CD4-positive, alpha-beta T cell treated with Interleukin-10 for 1 hour (primary cell): ENCODE data around the gene RAPGEF4.

Source experiments
- DNase-seq: peaks from one replicate; pipeline ENCODE4 v3.0.0-alpha.2; 2020

The RAPGEF4 gene

DNA sequence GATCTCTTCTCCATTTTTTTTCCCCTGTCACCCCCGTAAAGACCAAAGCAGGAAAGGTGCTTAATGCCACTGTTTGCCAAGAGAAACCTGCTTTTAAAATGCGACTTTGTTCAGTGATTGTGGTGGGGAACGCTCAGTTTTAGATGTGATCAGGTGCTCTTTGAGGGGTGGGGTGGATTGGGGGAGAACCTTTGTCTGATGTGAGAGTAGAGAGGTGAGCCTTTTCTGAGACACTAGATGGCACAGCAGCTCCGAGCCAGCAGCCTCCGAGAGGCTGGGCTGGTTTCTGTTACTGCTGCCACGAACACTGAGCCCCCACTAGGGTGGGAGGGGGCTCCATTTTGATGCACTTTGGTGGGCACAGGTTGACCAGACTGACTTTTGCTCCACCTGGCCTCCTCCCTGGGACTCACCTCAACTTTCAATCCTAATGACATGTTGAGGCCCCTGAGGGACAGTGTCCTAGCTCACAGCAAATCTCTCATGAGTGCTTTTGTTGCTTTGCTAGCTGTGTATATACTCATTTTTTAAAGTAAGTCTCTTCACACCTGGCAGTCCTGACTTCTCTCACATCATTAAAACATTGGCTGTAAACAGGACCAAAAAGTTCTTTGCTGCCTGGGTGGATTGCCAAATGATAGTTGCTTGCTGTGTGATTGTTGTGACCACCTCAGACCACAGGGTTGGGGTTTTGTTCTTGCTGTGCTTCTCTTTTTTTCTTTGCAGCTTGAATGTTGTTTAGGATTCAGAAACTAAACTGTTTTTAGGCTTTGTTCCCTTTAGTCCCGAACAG lies 241.8 kb downstream of the RAPGEF4 start:
- no peak for DNase-seq

GRCh38 chr2:172978063-172978383 lies 242.4 kb downstream of the RAPGEF4 start:
- no peak for DNase-seq

DNA sequence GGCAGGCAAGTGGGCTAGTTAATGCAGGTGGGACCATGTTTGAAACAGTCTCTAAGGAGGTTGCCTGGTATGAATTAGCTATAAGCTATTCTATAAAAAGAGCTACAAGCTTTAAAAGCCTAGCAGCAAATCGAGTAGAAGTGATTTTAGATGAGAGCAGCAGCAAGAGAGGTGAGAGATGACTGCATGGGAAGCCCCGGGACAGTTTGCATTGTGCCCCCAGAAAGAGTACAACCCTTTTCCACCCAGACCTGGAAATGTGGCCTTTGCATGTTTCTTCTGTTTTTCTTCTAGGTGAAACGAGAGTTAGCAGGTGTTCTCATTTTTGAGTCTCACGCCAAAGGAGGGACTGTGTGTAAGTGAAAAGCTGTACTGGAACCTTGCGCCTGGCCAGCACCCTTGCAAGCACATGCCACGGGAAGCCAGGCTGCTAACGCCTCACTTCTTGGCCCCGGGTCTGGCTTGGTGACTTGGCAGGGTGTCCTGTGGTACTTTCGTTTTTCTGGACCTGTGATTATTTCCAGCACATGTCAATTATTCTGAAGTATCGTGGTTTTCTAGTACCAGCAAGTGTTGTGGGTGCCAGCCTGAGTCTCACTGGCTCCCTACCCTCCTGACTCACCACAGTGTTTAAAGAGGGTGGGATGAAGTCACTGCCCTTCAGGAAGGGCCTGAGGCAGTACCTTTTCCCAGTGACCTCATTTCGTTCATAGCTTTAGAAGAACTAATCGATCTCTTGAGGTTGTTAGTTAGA lies 249.7 kb downstream of the RAPGEF4 start:
- no peak for DNase-seq

DNA sequence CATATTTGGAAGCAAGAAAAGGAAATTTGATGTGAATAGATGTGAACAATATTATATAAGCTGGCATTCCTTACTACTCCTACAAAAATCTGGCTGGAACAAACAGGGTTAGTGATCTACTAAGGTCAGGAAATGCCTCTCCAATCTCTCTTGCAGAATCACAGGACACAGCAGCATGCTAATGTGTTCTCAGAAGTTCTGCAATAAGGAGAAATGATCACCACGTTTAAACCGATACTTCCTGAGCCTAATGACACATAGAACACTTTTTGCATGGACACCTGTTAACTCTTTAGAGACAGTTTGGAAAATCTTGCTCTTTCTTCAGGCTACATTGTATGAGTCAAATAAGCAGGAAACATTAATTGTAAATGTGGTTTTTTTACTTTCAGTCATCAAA lies 250.4 kb downstream of the RAPGEF4 start:
- no peak for DNase-seq

GRCh38 chr2:172988728-172989127 lies 253.1 kb downstream of the RAPGEF4 start:
- no peak for DNase-seq

- no peak for DNase-seq
Observed at GRCh38 chr2:172991031-172991430, 255.4 kb downstream of the RAPGEF4 start.

DNA sequence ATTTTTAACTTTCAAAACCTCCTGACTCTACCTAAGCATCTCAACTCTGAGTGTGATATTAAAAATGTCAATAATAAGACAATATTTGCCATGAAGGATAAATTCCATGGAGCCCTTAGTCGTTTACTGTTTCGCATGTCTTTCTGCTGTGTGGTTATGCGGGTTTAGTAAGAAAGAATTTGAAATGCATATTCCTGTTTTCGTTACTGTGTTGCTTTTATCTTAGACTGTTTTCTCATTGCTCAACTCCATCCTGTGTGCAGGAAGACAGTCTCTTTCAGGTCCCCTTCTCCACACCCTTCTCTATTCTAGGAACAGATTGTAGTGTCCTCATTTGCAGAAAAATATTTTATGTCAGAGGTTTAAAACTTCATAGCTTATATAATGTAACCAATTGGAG lies 257.5 kb downstream of the RAPGEF4 start:
- DNase-seq: no peak

DNA sequence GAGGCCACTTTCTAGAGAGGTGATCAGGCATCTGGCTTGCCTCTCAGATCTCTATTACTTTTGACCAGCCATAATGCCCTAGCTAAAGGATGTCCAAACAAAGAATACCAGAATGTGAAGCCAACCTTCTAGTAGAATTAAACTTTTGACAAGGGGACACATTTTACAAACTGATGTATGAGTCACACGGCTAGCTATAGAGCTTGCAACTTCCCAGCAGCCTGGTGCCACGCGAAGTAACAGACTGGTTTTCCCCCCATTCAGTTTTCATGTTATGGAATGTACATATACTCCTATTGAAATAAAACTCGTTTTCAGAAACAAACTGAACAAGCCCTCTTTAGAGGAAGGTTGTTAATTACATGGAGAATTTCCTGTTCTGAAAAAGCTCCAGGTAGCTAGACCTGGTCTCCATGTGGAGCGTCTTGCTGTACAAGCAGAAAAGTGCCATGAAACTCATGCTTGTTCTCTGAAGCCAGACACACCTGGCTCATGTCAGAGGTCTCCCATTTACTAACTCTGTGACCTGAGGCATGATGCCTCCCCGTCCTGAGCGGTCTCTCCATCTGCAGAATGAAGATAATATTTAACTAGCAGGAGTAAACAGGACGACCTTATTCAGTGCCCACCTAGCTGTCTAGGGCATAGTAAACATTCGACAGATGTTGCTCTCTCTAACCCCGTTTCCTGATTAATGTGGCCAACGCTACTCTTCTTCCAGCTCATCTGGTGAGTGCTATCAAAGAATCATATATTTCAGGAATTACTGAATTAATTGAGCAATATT lies 258.5 kb downstream of the RAPGEF4 start:
- DNase-seq: no peak

- DNase-seq: no peak
Observed at GRCh38 chr2:172994864-172995263, 259.2 kb downstream of the RAPGEF4 start.

DNA sequence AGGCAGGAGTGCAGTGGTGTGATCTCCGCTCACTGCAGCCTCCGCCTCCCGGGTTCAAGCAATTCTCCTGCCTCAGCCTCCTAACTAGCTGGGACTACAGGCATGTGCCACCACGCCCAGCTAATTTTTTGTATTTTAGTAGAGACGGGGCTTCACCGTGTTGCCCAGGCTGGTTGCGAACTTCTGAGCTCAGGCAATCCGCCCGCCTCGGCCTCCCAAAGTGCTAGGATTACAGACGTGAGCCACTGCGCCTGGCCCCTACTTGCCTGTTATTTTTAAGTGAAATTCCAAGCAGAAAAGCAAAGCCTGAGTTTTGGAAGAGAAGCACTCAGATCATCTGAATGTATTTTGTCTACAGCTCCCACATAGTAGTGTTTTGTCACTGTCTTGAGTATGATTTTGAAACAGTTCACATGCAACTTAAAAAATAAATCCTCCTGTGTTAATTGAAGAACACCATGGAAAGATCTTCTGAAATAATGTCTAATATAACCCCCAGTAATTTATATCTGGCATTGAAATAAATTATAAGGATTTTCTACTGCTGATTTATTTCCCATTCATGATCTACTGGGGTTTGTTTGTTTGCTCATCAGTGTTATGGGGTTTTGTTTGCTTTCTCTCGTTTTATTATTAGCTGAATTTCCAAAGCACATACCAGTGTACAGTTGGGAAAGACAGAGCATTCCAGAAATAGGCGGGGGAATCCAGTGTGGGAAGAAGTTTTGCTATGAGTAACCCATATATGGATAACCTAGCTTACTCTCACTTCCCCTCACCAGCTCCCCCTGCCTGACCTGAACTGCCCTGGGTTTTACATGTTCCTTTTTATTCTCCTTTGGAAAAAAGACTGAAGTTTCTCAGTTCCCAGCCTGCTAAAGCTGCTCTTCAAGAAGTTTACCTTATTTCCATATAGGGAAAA lies 259.9 kb downstream of the RAPGEF4 start:
- DNase-seq: no peak

GRCh38 chr2:172996387-172996961 lies 260.8 kb downstream of the RAPGEF4 start:
- no peak for DNase-seq

GRCh38 chr2:172997031-172997430 lies 261.4 kb downstream of the RAPGEF4 start:
- no peak for DNase-seq

DNA sequence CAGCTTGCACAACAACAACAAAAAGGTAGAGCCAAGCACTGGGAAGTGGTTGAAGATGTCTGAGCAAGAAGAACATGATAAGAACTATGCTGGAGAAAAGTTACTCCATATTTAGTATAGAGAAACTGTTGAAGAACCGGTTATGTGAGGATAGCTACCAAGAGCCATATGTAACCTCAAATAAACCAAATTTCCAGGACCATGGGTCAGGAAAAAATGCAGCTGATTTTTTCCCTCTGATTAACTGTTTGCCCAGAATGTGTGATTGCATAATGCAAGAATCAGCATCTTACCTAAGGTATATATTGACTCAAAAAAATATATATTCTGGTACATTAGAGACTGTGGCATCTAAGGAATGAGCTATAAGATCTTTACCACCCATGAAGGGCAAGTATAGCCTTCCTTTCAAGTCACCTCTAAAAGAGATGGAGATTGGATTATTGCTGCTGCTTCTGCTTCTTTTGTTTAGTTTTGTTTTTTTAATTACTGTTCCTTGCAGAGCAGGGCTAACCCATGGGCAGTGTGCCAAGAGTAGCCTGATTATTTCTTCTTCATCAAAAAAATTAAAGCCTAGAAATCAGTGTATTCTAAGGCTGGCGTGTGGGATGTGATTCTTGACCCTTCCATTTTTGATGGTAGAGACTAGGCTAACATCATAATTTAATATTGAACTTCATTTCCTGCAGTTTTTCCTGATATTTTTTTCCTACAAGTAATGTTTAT lies 263.1 kb downstream of the RAPGEF4 start:
- DNase-seq: no peak

GRCh38 chr2:172999641-173000386 lies 264.2 kb downstream of the RAPGEF4 start:
- DNase-seq: no peak

- DNase-seq: no peak
Observed at GRCh38 chr2:173001664-173002604, 266.3 kb downstream of the RAPGEF4 start.

DNA sequence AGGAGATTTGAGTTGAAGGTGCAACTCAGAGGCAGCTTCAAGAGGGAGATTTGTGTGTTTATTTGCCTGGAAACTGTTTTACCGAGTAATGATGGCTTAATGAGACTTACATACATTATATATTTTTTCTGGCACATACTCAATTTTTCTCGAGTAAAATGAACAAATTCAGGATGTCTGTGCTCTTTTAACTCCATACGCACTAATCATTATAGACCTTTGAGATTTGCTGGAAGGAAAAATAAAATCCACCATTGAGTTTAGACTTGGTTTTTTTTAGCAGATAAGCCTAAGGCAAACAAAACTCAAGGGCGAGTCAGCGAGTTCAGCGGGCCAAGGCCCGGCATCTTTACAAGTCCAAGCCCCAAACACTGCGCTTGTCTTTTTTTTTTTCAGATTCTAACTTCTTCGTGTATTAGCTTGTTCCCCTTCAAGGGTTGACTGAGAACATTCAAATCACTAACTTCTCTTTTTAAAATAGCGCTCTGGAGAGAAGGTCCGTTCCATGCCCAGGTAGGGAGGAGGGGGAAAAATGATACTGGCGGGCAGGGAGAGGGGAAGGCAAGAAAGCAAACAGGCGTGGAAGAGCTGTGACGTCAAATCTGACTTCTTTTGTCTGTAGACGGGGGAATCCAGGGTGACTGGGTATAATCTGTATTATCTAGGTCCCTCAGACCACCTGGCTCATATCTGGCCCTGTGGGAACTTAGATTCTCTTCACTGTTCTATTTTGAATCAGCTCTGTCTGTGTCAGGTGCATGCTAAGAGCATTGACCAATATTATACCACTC lies 267.3 kb downstream of the RAPGEF4 start:
- DNase-seq: no peak

DNA sequence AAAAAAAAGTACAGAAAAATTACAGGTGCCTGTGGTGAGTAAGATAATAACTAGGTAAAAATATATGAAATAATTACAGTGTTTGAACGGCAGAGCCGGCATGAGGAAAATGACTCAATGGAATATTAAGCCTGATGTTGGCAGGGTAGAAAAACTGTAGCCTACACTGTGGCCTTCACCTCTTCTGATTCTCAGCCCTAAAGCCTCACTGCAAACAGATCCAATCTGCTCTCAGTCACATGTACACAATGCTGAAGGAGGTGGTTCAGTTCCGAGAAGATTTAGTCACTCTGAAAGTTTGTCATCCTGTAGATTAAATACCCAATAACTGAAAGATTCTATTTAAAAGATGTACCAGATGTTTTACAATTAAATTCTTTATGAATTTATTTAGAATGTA lies 273.1 kb downstream of the RAPGEF4 start:
- no peak for DNase-seq

DNA sequence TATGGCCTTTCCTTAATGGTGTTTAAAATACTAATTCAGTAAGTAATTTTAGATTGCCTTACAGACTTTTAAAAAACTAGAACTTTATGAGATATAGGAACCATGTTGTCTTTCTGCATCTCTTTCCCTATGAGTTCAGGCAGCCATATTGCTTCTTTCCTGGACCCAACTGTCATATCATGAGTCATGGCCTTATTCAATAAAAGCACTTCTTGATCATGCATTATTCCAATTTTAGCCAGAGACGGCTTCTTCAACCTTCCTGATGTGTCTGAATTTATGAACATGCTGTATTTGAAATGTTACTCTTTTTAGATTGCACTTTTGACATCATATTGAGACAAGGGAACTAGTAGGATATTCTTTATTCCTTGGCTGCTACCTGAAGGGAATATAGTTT lies 274.6 kb downstream of the RAPGEF4 start:
- DNase-seq: no peak

- DNase-seq: no peak
Observed at GRCh38 chr2:173016451-173016850, 280.8 kb downstream of the RAPGEF4 start.
